ENCODE results near the gene TMCC2. TPM values are rescaled to one million over a fixed set of nuclear protein-coding genes. Genes with fewer than 3 reads are reported as not detected.
"Not testable (repeated sequence)": the region's sequence is repeated elsewhere in the genome, so short reads cannot be mapped to it uniquely, and the experiment has no call there.

Gene TMCC2
- polyA plus RNA-seq (ENCODE audit: insufficient read length), result 10.8 TPM

- DNase-seq (ENCODE audit: low read depth), result peak; percentile 81
Measured at GRCh38 chr1:205227584-205228013, at the start of gene TMCC2. Gene TMCC2 (plus strand): TSS chr1:205227946. CDS start chr1:205228565, 619 bp downstream.

GRCh38 chr1:205179842-205180241, 47.9 kb upstream of the TMCC2 start:
- no peak for DNase-seq (ENCODE audit: low read depth)

DNA sequence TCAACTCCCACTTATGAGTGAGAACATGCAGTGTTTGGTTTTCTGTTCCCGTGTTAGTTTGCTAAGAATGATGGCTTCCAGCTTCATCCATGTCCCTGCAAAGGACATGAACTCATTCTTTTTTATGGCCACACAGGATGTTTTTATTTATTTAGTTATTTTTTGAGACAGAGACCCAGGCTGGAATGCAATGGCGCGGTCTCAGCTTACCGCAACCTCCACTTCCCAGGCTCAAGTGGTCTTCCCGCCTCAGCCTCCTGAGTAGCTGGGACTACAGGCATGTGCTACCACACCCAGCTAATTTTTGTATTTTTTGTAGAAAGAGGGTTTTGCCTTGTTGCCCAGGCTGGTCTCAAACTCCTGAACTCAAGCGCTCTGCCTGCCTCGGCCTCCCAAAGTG, 47.4 kb upstream of the TMCC2 start:
- DNase-seq (ENCODE audit: low read depth), result not testable (repeated sequence)

- no peak for DNase-seq (ENCODE audit: low read depth)
Measured at GRCh38 chr1:205182930-205183329, 44.8 kb upstream of the TMCC2 start.

GRCh38 chr1:205183676-205184335, 43.9 kb upstream of the TMCC2 start:
- DNase-seq (ENCODE audit: low read depth), result no peak

DNA sequence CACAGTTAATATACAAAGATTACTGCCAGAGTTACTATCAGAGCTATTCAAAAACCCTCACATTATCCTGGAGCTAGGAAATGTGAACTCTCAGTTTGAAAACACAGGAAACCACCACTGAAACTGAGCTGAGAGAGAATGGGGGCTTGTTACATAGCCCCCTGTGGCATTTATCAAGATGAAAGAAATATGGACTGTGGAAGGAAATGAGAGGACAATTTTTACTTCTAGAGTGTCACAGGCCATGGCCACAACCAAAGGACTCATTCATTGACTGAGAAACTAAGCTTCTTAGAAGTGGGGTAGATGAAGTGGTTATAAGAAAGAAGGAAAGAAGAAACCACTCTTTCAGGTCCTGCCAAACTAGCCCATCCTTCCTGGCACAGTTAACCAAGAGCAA, 41.6 kb upstream of the TMCC2 start:
- no peak for DNase-seq (ENCODE audit: low read depth)

GRCh38 chr1:205187420-205187819, 40.3 kb upstream of the TMCC2 start:
- DNase-seq (ENCODE audit: low read depth), result no peak

GRCh38 chr1:205188098-205188497, 39.6 kb upstream of the TMCC2 start:
- DNase-seq (ENCODE audit: low read depth), result no peak

- DNase-seq (ENCODE audit: low read depth), result no peak
Measured at GRCh38 chr1:205188596-205188995, 39.1 kb upstream of the TMCC2 start.

GRCh38 chr1:205189131-205189530, 38.6 kb upstream of the TMCC2 start:
- no peak for DNase-seq (ENCODE audit: low read depth)

DNA sequence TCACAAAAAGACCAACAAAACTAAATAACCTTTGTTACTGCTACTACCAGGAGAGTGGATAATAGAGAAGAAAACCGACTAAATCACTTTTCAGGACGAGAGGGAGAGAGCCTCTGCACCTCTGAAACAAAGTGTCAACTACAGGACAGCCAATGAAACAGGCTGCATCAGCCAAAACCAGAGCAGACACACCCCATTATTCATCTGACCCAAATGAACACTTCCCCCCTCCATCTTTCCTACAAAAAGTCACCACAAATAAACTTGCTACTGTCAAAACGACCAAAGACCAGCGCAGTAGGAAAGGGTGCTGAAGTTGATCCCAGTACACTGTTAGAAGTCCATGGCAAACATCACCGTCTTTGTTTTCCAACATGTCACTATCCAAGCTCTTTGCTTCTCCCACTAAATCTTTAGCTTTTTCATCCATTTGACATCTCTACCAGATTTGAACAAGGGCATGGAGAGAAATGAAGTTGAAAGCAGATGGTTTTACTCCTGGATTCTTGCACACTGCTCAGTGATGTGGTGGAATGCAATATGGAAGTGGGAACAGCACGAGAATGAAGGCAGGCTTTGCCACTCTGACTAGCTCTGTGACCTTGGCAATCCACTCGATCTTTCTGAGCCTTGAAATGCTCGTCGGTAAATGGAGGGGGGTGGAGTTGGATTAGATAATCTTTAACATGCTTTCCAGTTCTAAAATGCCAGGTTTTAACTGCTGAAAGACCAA, 36.7 kb upstream of the TMCC2 start:
- no peak for DNase-seq (ENCODE audit: low read depth)

- no peak for DNase-seq (ENCODE audit: low read depth)
Measured at GRCh38 chr1:205191622-205192021, 36.1 kb upstream of the TMCC2 start.

- DNase-seq (ENCODE audit: low read depth), result no peak
Measured at GRCh38 chr1:205192287-205192686, 35.5 kb upstream of the TMCC2 start.

DNA sequence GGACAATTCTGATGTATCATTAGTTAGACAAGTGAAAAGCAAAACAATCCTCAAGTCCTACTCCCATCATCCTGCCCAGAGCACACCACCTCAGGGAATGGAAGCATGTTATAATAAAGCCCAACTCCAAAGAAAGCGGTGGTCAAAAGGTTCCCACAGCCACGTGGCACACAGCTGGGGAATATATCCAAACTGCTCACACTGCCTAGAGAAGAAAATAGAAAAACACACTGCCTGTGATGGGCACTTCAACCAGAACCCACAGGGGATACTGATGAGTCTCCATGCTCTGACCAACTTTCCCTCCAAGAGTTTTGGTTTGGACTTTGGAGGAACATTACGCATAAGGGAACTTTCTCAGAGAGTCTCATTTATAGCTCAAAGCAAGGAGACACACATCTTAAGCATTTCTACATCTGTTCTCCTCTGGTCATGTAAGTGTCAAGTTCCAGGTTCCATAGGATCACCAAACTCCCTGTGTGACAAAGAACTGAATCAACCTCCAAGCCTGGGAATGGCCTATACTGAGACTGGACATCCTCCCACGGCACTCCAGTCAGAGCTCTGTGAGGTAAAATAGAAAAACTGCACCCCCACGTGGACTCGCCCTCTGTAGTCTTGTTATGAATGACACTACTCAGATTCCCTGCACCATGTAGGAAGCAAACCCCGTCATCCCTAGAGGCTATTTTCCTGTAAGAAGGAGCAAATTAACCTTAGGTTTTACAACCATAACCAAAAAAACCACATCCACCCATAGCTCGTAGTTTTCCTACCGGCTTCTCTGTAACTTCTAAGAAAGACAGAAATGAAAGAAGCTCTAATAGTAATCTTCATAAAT, 28.4 kb upstream of the TMCC2 start:
- DNase-seq (ENCODE audit: low read depth), result no peak

- DNase-seq (ENCODE audit: low read depth), result no peak
Measured at GRCh38 chr1:205199931-205200299, 27.8 kb upstream of the TMCC2 start.

DNA sequence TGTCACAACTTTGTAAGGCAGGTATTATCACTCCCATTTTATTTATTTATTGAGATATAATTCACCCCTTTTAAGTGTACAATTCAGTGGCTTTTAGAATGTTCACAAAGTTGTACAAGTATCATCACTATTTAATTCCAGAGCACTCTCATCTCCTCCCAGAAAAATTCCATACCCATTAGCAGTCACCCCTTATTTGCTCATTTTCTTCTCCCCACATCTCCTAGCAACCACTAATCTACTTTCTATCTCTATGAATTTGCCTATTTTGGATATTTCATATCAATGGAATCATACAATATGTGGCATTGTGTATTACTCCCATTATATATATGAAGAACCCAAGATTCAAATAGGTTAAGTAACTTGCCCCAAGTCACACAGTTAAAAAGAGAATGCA, 23.2 kb upstream of the TMCC2 start:
- no peak for DNase-seq (ENCODE audit: low read depth)

GRCh38 chr1:205205055-205205454, 22.7 kb upstream of the TMCC2 start:
- DNase-seq (ENCODE audit: low read depth), result no peak

GRCh38 chr1:205208811-205209210, 18.9 kb upstream of the TMCC2 start:
- DNase-seq (ENCODE audit: low read depth), result no peak

DNA sequence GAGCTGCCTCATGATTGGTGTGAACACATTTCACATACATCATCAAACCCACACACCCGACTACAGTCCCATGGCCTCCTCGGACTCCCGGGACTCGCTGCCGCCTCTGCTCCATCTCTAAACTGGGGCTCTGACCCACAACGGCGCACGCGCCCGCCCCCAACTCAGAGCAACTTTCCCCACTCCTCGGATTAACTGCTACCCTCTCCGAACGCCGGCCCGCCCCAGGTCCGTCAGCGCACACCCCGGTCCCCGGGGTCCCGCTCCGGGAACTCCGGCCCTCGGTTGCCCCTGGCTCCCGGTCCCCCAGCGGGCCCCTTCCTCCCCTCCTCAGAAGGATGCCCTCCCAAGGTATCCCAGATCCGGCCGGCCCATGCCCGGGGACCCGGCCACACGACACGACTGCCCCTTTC, 17.0 kb upstream of the TMCC2 start:
- DNase-seq (ENCODE audit: low read depth), result no peak

- DNase-seq (ENCODE audit: low read depth), result peak; percentile 88
Measured at GRCh38 chr1:205211169-205211838, 16.4 kb upstream of the TMCC2 start, which contains the start of gene DSTYK. Gene DSTYK (minus strand): TSS chr1:205211702. CDS start chr1:205211535, 167 bp downstream.

- no peak for DNase-seq (ENCODE audit: low read depth)
Measured at GRCh38 chr1:205211839-205212536, 15.8 kb upstream of the TMCC2 start.

Measured in forelimb muscle (tissue), 1 donor.